H1 (cell line): ENCODE results near the gene USHBP1. TPM values are rescaled to one million over a fixed set of nuclear protein-coding genes. Genes with fewer than 3 reads are reported as not detected.

Experiments used
- GABPA ChIP-seq: IDR thresholded peaks from 2 replicates; pipeline ENCODE4 v1.6.1; 2011; ENCODE audit warnings: mild to moderate bottlenecking, low read length, moderate library complexity, borderline replicate concordance; ENCODE audit not compliant: insufficient read depth
- KDM1A ChIP-seq: fragments of 200-600, 300-600 bp; sonication (generic); IDR thresholded peaks from 2 replicates; pipeline ENCODE4 v1.7.1; 2016; ENCODE audit warnings: mild to moderate bottlenecking, low read length, borderline replicate concordance
- MAFK ChIP-seq: IDR thresholded peaks from 2 replicates; pipeline ENCODE4 v1.6.1; 2012; ENCODE audit warnings: low read depth, mild to moderate bottlenecking, improper control_type of control experiment, low read length
- TBP ChIP-seq: IDR thresholded peaks from 2 replicates; pipeline ENCODE4 v1.6.1; 2011; ENCODE audit warnings: low read depth, low read length, improper control_type of control experiment
- TEAD4 ChIP-seq: IDR thresholded peaks from 2 replicates; pipeline ENCODE4 v1.6.1; 2012; ENCODE audit warnings: low read depth, low read length, inconsistent platforms, mixed read lengths
- polyA plus RNA-seq, 7 experiments: library from polyadenylated mRNA; depleted of rRNA in 3 of 7; stranded (reverse) in 5 of 7; unstranded in 2 of 7; fragments of >200 nt in 5 of 7; fragments of 200-250 nt in 2 of 7; gene quantifications; 1 replicate in 5 of 7; 2 replicates in 1 of 7; 4 replicates in 1 of 7; pipeline versions ENCODE4 v1.2.1 to v1.2.3, GENCODE V29; 2011 to 2013; ENCODE audit warnings: missing spikeins in 2 of 7, mixed read lengths in 2 of 7
- total RNA-seq: library from RNA; stranded (reverse); fragmentation: NEBNext Ultra II Directional; extraction: Animal tissue kit (Norgen Biotek cat#: 25700); gene quantifications from 2 replicates; pipeline ENCODE4 v1.2.1, GENCODE V29; 2021

The USHBP1 gene
- total and polyA plus RNA-seq, 2 of the 8 experiments (the other 6 are each of a cell fraction or from before 2014, with no cell fraction given): 5.0 to 7.5 TPM

GRCh38 chr19:17264641-17264979, at the start of gene USHBP1 (continued):
- TF ChIP-seq TEAD4: peak; percentile 26; the same call in 1 of the 2 replicates
- peak; percentile 38; the same call in 1 of the 2 replicates for TF ChIP-seq KDM1A
- TF ChIP-seq MAFK: no peak
- no peak for TF ChIP-seq GABPA
- TF ChIP-seq TBP: peak; percentile 43; the same call in 1 of the 2 replicates
